Uterus (tissue), 2 donors: ENCODE measurements around the gene MICAL3.

Experiments used
- CTCF ChIP-seq, 4 experiments: fragments of 200-600 bp in 2 of 4; fragments of 450-650 bp in 2 of 4; sonication (generic) in 2 of 4; IDR thresholded peaks; one replicate each; pipeline ENCODE4 v1.5.1; 2016 to 2019; ENCODE audit warnings: antibody characterized with exemption in 4 of 4, mild to moderate bottlenecking in 2 of 4, moderate library complexity in 1 of 4
- POLR2A ChIP-seq, 2 donors: fragments of 450-650 bp; IDR thresholded peaks; one replicate each; pipeline ENCODE4 v1.6.1; 2016; ENCODE audit warnings: antibody characterized with exemption in 2 of 2, mild to moderate bottlenecking in 1 of 2, moderate library complexity in 1 of 2

- TF ChIP-seq POLR2A (IDR thresholded peaks at IDR 0.05), result no peak
- no peak for TF ChIP-seq CTCF (IDR thresholded peaks at IDR 0.05)
Measured at GRCh38 chr22:18013436-18013835, 10.9 kb downstream of the MICAL3 start.
